Measurements from ENCODE around the gene MAGIX. TPM values are rescaled to one million over a fixed set of nuclear protein-coding genes. Genes with fewer than 3 reads are reported as not detected.

The MAGIX gene
- total RNA-seq = 2.8 TPM

DNA sequence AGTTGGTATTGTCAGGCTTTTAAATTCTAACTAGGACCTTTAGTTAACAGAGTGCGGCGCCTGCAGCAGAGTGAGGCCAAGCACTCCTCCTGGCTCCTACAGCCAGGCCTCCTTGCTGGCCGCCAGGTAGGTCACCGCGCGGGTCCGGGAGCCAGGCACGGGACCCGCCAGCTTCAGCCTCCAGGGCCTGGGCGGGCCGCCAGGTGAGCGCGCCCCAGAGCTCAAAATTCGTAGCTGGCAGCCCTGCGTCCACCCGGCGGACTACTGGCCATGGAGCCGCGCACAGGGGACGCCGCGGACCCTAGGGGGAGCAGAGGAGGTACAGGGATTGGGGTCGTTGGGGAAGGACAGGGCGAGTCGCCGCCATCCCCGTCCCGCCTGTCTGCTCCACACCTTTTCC, at the start of gene MAGIX:
MAGIX (plus strand) TSS at position 139 of the 400 bp plus-strand sequence; CDS start at position 271, 132 bp downstream.

DNA sequence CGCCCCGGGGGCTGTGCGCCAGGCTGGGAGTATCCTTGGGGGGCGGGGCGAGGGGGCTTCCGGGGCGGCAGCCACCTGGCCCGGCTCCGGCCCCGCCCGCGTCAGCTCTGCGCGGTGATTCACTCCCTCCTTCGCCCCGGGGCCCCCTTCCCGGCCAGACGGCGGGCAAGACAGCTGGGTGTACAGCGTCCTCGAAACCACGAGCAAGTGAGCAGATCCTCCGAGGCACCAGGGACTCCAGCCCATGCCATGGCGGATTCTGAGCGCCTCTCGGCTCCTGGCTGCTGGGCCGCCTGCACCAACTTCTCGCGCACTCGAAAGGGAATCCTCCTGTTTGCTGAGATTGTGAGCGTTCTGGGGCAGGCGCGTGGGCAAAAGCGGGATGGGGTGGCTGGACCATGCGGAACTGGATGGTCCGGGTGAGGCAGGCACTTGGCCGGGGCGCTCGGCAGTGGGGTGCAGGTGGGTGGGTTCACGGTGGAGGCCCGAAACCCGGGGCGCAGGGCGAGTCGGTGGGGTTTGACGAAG, 9.3 kb downstream of the MAGIX start, which contains the start of gene PLP2:
PLP2 (plus strand) TSS at position 147 of the 528 bp plus-strand sequence; CDS start at position 250, 103 bp downstream.

DNA sequence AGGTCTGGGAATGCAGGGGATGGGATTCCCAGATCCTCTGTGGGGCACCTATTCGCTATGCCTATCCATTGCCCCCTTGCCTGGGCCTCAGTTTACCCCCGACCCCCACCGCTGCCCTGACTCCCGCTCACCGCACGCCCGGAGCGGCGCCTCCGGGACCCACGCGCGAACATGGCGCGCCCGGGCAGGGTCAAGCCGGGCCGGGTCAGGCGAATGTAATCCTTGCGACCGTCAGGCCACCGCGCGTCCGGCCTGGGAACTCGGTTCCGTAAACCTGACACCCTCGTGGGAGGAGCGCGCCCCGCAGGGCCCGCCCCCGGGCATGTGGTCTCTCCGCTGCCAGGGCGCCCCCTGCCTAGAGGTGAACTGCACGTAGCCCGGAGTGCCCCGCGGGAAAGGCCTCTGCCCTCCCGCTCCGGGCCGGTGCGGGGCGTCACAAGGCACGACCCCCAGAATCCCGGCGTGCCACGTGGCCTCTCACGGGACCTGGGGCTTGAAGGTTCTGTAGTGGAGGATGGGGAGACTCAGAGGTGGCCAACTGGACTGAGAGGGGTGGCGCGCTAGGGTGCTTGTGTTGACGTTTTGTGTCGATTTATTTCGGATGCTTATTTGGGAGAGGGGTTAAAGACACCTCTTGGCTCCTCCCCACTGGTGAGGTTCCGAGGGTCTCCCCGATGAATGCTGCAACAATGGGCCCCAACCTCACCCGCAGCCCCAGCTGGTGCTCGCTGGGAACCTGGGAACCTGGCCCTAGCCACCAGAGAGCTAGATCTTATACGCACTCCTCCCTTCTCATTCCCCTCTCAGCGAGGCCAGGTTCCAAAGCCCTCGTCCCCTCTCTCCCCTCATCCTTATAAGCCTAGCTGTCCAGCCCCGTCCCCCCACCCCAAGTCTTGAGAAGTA, 23.8 kb downstream of the MAGIX start, which contains the start of gene PRICKLE3:
PRICKLE3 (minus strand) TSS at position 249 of the 903 bp plus-strand sequence; CDS start at position 173, 76 bp downstream.

DNA sequence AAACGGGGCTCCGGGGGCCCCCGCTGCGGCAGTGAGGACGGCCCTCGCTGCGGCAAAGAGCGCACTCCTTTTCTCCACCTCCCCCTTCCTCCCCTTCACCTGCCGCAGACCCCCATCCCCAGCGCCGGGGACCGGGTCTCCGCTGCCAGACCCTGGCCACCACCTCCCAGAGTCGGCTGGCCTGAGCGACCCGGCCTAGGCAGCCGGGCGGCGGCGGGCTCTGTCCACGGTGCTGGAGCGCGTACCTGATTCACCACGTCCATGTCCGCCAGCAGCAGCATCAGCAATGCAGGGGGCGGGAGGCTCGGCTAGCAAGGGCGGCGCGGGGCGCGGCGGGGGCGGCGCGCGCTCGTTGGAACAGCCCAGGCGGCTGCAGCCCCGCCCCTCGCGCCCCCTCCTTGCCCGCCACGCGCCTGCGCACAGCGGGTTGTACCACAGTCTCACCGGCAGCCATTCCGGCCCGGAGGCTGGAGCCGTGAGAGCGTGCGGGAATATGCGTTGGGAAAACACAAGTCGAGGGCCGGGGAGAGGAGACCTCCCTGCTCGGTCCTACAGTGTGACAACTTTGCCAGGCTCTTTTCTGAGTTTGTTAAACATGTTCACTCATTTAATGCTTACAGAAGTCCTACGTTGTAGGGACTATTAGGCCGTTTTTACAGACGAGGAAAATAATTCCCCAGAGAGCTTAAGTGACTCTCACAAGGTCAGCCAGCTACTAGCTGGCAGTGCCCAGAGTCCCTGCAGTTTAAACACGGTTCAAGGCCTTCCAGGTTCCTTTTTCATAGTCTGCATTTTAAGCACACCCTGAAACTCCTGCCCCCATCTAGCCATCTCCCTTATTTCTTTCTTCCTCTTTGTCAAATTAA, 37.6 kb downstream of the MAGIX start, which contains the start of gene SYP:
SYP (minus strand) TSS at position 288 of the 866 bp plus-strand sequence; CDS start at position 281, 7 bp downstream.

Small RNA genes within 50 kb of the gene (small RNA-seq; reads per million reads assigned to genes)
- gene RN7SL262P (ENCODE audit: low replicate concordance) = not detected

Other genes starting within 250 kb of the MAGIX start
- gene PIM2, start 243.7 kb upstream of the MAGIX start, total RNA-seq = 9.7 TPM
- 30.4 TPM for gene OTUD5, start 205.2 kb upstream of the MAGIX start, total RNA-seq
- 0.63 TPM for gene KCND1, start 190.9 kb upstream of the MAGIX start, total RNA-seq
- gene GRIPAP1, start 160.5 kb upstream of the MAGIX start, total RNA-seq = 49.8 TPM
- gene TFE3, start 119.4 kb upstream of the MAGIX start, total RNA-seq = 12.2 TPM
- gene CCDC120, start 103.8 kb upstream of the MAGIX start, total RNA-seq = 5.3 TPM
- 7.8 TPM for gene PRAF2, start 88.8 kb upstream of the MAGIX start, total RNA-seq
- gene WDR45, start 82.9 kb upstream of the MAGIX start, total RNA-seq = 37.6 TPM
- gene GPKOW, start 39.0 kb upstream of the MAGIX start, total RNA-seq = 20.3 TPM
- 1.6 TPM for gene PLP2, start 9.1 kb downstream of the MAGIX start, total RNA-seq
- 0.31 TPM for gene PRICKLE3, start 23.6 kb downstream of the MAGIX start, total RNA-seq
- gene SYP, start 37.4 kb downstream of the MAGIX start, total RNA-seq = 121 TPM
- gene CACNA1F, start 70.6 kb downstream of the MAGIX start, total RNA-seq = not detected
- 5.3 TPM for gene CCDC22, start 72.7 kb downstream of the MAGIX start, total RNA-seq
- gene FOXP3, start 102.0 kb downstream of the MAGIX start, total RNA-seq = not detected
- gene PPP1R3F, start 107.0 kb downstream of the MAGIX start, total RNA-seq = 19.1 TPM
- not detected for gene GAGE10, start 140.9 kb downstream of the MAGIX start, total RNA-seq
- not detected for gene GAGE12J, start 159.3 kb downstream of the MAGIX start, total RNA-seq
- not detected for gene GAGE13, start 168.8 kb downstream of the MAGIX start, total RNA-seq

All from parietal lobe (tissue), 2 donors.